ENCODE measurements around the gene RINL.

Gene RINL

GRCh38 chr19:38819231-38819920, 58.7 kb downstream of the RINL start:
- no peak for TF ChIP-seq CTCF (IDR thresholded peaks at IDR 0.05; ENCODE audit: insufficient read depth, missing control alignments)
- FAIRE-seq, result no peak
- peak; percentile 11 for DNase-seq (ENCODE audit: insufficient read length, low spot score)

Data from D721Med (cell line).